Measurements from ENCODE around the gene ZDHHC19.

ZDHHC19 gene

GRCh38 chr3:196220587-196220986 lies 9.4 kb upstream of the ZDHHC19 start:
- TF ChIP-seq, protein P1, sequence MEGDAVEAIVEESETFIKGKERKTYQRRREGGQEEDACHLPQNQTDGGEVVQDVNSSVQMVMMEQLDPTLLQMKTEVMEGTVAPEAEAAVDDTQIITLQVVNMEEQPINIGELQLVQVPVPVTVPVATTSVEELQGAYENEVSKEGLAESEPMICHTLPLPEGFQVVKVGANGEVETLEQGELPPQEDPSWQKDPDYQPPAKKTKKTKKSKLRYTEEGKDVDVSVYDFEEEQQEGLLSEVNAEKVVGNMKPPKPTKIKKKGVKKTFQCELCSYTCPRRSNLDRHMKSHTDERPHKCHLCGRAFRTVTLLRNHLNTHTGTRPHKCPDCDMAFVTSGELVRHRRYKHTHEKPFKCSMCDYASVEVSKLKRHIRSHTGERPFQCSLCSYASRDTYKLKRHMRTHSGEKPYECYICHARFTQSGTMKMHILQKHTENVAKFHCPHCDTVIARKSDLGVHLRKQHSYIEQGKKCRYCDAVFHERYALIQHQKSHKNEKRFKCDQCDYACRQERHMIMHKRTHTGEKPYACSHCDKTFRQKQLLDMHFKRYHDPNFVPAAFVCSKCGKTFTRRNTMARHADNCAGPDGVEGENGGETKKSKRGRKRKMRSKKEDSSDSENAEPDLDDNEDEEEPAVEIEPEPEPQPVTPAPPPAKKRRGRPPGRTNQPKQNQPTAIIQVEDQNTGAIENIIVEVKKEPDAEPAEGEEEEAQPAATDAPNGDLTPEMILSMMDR (IDR thresholded peaks at IDR 0.05), result no peak
- no peaks in the 10 kb centered on the region for H3K36me3 ChIP-seq
- H3K27me3 ChIP-seq, result no peaks in the 10 kb centered on the region
- H3K27ac ChIP-seq, result peak overlapping the region; percentile 93
- H3K4me3 ChIP-seq (ENCODE audit: low read depth in 1 of 2, low read length in 1 of 2), result peak overlapping the region; percentile 58 to 64
- no peaks in the 10 kb centered on the region for H3K9me3 ChIP-seq
- H3K4me1 ChIP-seq (ENCODE audit: control insufficient read depth in 1 of 2, insufficient read depth in 1 of 2, low read depth in 1 of 2, low read length in 1 of 2), result peaks cover 71 to 72% of the 10 kb centered on the region in 2 experiments

GRCh38 chr3:196219970-196220311 lies 8.7 kb upstream of the ZDHHC19 start:
- Histone ChIP-seq H3K9me3 (no peaks in the 10 kb centered on the region), H3K36me3 (no peaks in the 10 kb centered on the region), H3K27ac (peak overlapping the region; percentile 93), H3K27me3 (no peaks in the 10 kb centered on the region), H3K4me1 (ENCODE audit: control insufficient read depth in 1 of 2, insufficient read depth in 1 of 2, low read depth in 1 of 2, low read length in 1 of 2) (peaks cover 72% of the 10 kb centered on the region in 2 experiments), H3K4me3 (ENCODE audit: low read depth in 1 of 2, low read length in 1 of 2) (peak overlapping the region; percentile 58 to 64)
- TF ChIP-seq, protein P1 (IDR thresholded peaks at IDR 0.05), result no peak

DNA sequence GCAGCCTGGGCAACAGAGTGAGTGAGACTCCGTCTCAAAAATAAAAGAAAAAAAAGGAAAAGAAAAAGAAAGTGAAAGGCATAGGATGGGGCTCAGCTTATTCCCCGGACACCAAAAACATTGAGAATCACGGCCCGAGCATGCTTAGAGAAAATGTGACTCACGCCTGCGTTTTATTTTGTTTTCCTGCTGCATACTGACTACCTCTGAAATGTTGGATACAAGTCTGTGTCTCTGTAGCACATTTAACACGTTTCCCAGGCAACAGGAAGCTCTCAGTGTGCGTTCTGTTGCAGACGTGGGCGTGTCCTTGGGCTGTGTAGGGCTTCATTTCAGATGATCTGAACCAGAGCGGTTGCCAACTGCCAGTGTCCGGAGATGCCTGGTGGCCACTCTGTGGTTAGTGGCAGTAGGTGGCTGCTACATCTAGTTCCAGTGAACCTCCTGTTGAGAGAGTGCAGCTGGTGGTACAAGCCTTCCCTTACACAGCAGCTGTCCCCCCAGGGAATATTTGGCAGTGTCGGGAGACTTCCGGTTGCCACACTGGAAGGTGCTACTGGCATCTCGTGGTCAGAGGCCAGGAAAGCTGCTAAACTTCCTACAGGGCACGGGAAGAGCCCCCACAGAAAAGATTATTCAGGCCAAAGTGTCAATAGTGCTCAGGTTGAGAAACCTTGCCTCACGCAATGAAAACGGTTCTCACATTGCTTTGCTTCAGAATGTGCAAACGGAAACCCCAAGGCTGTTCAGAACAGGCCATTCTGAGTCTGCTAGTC lies 8.2 kb upstream of the ZDHHC19 start:
- peak overlapping the region; percentile 93 for H3K27ac ChIP-seq
- no peaks in the 10 kb centered on the region for H3K27me3 ChIP-seq
- H3K4me1 ChIP-seq (ENCODE audit: control insufficient read depth in 1 of 2, insufficient read depth in 1 of 2, low read depth in 1 of 2, low read length in 1 of 2), result peaks cover 72% of the 10 kb centered on the region in 2 experiments
- no peaks in the 10 kb centered on the region for H3K36me3 ChIP-seq
- H3K4me3 ChIP-seq (ENCODE audit: low read depth in 1 of 2, low read length in 1 of 2), result peak overlapping the region; percentile 58 to 64
- TF ChIP-seq, protein P1 (IDR thresholded peaks at IDR 0.05), result no peak
- no peaks in the 10 kb centered on the region for H3K9me3 ChIP-seq

DNA sequence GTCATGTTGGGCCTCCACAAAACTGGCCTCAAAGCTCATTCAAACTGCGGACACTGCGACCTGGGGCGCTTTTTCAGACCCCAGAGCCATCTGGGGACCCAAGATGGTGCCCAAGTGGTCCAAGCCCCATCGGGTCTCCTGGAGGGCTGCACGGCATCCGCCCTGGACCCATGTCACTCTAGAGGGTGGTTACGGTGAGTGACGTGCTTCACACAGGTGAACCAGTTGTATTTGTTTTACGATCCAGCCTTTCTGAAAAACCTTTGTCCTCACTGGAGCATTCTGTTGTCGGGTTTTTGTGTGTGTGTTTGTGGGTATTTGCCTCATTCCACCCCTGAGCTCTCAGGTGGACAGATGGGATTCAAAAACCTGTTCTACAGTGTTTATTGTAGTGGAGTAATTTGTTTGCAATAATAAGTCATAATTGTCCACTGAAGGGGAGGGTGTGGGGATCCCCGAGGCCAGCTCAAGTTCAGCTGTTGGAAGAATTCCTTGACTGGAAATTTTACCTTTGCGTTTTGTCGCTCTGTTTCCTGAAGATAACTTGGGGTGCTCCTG lies 7.0 kb upstream of the ZDHHC19 start:
- TF ChIP-seq, protein P1 (IDR thresholded peaks at IDR 0.05), result no peak
- no peaks in the 10 kb centered on the region for H3K27me3 ChIP-seq
- no peaks in the 10 kb centered on the region for H3K9me3 ChIP-seq
- peak overlapping the region; percentile 58 to 64 for H3K4me3 ChIP-seq (ENCODE audit: low read depth in 1 of 2, low read length in 1 of 2)
- no peaks in the 10 kb centered on the region for H3K36me3 ChIP-seq
- H3K27ac ChIP-seq, result peak overlapping the region; percentile 93
- peaks cover 60 to 64% of the 10 kb centered on the region in 2 experiments for H3K4me1 ChIP-seq (ENCODE audit: control insufficient read depth in 1 of 2, insufficient read depth in 1 of 2, low read depth in 1 of 2, low read length in 1 of 2)

- H3K9me3 ChIP-seq, result no peaks in the 10 kb centered on the region
- no peak overlapping the region for H3K4me3 ChIP-seq (ENCODE audit: low read depth in 1 of 2, low read length in 1 of 2)
- TF ChIP-seq, protein P1 (IDR thresholded peaks at IDR 0.05), result no peak
- peak overlapping the region; percentile 93 for H3K27ac ChIP-seq
- H3K27me3 ChIP-seq, result no peaks in the 10 kb centered on the region
- peaks cover 53 to 57% of the 10 kb centered on the region in 2 experiments for H3K4me1 ChIP-seq (ENCODE audit: control insufficient read depth in 1 of 2, insufficient read depth in 1 of 2, low read depth in 1 of 2, low read length in 1 of 2)
- no peaks in the 10 kb centered on the region for H3K36me3 ChIP-seq
Observed at GRCh38 chr3:196217307-196218154, 6.3 kb upstream of the ZDHHC19 start.

Measured in neutrophil (primary cell).